Right lobe of liver (tissue), 6 donors: ENCODE results near the gene ZMPSTE24. TPM values are rescaled to one million over a fixed set of nuclear protein-coding genes. Genes with fewer than 3 reads are reported as not detected.
"Not testable (repeated sequence)": the region's sequence is repeated elsewhere in the genome, so short reads cannot be mapped to it uniquely, and the experiment has no call there.

Source experiments
- ATAC-seq, 4 donors: fragments of 200-7000 bp; cut with Tn5 transposase; one replicate each; pipeline ENCODE4 v1.9.1; 2020; ENCODE audit warnings: mild to moderate bottlenecking in 4 of 4, moderate library complexity in 4 of 4
- DNase-seq, 3 donors: peaks; one replicate each; pipeline ENCODE4 v3.0.0-alpha.2; 2020
- H3K27ac ChIP-seq, 3 donors: fragments of 200-600 bp; one replicate each; pipeline ENCODE4 v1.8.0; 2022
- H3K27me3 ChIP-seq, 2 donors: fragments of 200-600 bp; one replicate each; pipeline ENCODE4 v1.8.0; 2022
- H3K36me3 ChIP-seq, 4 donors: fragments of 200-600 bp; sonication (generic) in 1 of 4; one replicate each; pipeline versions ENCODE4 v1.5.1 to v1.8.0; 2017 to 2022; ENCODE audit warnings: control low read depth in 1 of 4
- H3K4me1 ChIP-seq, 4 donors: fragments of 200-600 bp; sonication (generic) in 1 of 4; one replicate each; pipeline versions ENCODE4 v1.5.1 to v1.8.0; 2017 to 2022; ENCODE audit warnings: control low read depth in 1 of 4
- H3K4me3 ChIP-seq, 3 donors: fragments of 200-600 bp; one replicate each; pipeline ENCODE4 v1.8.0; 2022
- H3K9me3 ChIP-seq, 4 donors: fragments of 200-600 bp; sonication (generic) in 1 of 4; one replicate each; pipeline versions ENCODE4 v1.5.1 to v1.8.0; 2017 to 2022; ENCODE audit warnings: control low read depth in 1 of 4
- POLR2A ChIP-seq: fragments of 450-650 bp; IDR thresholded peaks from one replicate; pipeline ENCODE4 v1.6.1; 2017; ENCODE audit warnings: antibody characterized with exemption, mild to moderate bottlenecking
- WGBS: methylation state at CpG from one replicate; pipeline ENCODE4 v1.1.6; 2018; ENCODE audit warnings: low coverage, low lambda C conversion rate; ENCODE audit not compliant: insufficient coverage; ENCODE audit errors: missing lambda C conversion rate; 5-methylcytosine and 5-hydroxymethylcytosine counted together
- intact Hi-C, 2 donors: fragments of 100-400 bp; cut with DNase I; formaldehyde crosslinking; loops; one replicate each; pipeline versions ENCODE4 v1.11.2 to v1.14.1; 2022
- long read RNA-seq: library from polyadenylated mRNA; unstranded; transcript quantifications from one replicate; pipeline ENCODE4 v2.0.0, GENCODE V29; 2019
- total RNA-seq, 6 experiments: library from RNA; depleted of rRNA in 2 of 6; stranded (reverse); fragments of >200 nt in 2 of 6; fragmentation: NEBNext Ultra II Directional in 3 of 6; extraction: Animal tissue kit (Norgen Biotek cat#: 25700) in 3 of 6; gene quantifications; one replicate each; pipeline versions ENCODE4 v1.1.0 to v1.2.4, GENCODE V29; 2016 to 2023
- TF ChIP-seq, protein P1 (sequence below), 4 donors: fragments of 200-600 bp in 3 of 4; fragments of 450-650 bp in 1 of 4; IDR thresholded peaks; one replicate each; pipeline versions ENCODE4 v1.5.1 to v1.8.0; 2016 to 2022; ENCODE audit warnings: antibody characterized with exemption in 4 of 4, mild to moderate bottlenecking in 2 of 4
- donor health status: DM: no; HTN: yes; CAD: no.
- donor health status: DM: no; HTN: no; CAD: no.
- donor health status: DM: no; HTN: no; CAD: no.
- donor health status: DM: no; HTN: yes; CAD: no.
- donor health status: DM: no; HTN: yes; CAD: no.

ZMPSTE24 gene
- total RNA-seq: 10 to 100 TPM; 21.1 to 36.9 (median 27.5) TPM
- long read RNA-seq, transcript ZMPSTE24-201 (10 exons, 3,108 nt): major isoform, 5 of 5 reads
- long read RNA-seq, partial matches to known transcripts: 0 of 5 reads
- long read RNA-seq, other reads (novel, unspliced or antisense): 0 of 5 reads

DNA sequence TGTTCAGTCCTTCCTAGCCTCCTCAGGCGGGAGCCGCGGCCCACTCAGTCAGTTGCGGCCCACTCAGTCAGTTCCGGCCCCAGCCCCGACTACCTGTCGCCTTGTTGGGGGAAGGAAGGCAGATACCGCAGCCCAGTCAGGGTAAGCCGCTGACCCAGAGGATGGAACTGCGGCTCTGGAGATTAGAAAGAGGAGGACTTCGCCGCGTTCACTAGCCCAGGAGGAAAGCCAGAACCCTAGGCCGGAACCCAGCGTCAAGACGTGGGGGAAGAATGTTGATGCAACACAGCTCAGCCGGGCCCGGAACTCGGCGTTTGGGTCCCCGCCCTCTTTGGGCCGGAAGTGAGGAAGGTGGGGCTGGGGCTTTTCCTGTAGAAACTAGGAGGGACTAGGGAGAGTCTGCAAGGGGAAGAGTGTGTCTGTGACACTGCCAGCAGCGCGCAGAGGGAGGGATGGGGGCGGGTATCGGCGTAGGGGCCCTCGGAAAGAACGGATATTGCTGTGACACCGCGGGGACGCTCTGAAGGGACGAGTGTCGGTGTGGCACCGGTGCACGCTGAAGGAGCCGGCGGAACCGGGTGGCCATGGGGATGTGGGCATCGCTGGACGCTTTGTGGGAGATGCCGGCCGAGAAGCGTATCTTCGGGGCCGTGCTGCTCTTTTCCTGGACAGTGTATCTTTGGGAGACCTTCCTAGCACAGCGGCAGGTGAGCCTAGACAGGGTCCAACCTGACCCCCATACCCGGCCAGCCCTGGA, at the start of gene ZMPSTE24:
TSS of gene ZMPSTE24 (plus strand) at position 549 of the 757 bp plus-strand sequence. CDS start at position 585, 36 bp downstream.
- Histone ChIP-seq H3K27ac (peak within 1 kb of the TSS; percentile 85 to 96 (median 91)), H3K36me3 (peaks cover 0 to 23% (median 9%) of the 10 kb centered on the region in 4 donors), H3K4me3 (peak within 1 kb of the TSS; percentile 88 to 95 (median 90)), H3K4me1 (peaks cover 0 to 14% (median 3%) of the 10 kb centered on the region in 4 donors), H3K27me3 (no peaks in the 10 kb centered on the region), H3K9me3 (no peaks in the 10 kb centered on the region)
- ATAC-seq (peak; percentile 99), DNase-seq (peak; percentile 93 to 97 (median 97))
- intact Hi-C loops: no loop called here
- peak; percentile 50 for TF ChIP-seq POLR2A
- TF ChIP-seq, protein P1, sequence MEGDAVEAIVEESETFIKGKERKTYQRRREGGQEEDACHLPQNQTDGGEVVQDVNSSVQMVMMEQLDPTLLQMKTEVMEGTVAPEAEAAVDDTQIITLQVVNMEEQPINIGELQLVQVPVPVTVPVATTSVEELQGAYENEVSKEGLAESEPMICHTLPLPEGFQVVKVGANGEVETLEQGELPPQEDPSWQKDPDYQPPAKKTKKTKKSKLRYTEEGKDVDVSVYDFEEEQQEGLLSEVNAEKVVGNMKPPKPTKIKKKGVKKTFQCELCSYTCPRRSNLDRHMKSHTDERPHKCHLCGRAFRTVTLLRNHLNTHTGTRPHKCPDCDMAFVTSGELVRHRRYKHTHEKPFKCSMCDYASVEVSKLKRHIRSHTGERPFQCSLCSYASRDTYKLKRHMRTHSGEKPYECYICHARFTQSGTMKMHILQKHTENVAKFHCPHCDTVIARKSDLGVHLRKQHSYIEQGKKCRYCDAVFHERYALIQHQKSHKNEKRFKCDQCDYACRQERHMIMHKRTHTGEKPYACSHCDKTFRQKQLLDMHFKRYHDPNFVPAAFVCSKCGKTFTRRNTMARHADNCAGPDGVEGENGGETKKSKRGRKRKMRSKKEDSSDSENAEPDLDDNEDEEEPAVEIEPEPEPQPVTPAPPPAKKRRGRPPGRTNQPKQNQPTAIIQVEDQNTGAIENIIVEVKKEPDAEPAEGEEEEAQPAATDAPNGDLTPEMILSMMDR (IDR thresholded peaks at IDR 0.05): no peak
- 2% methylated on average over 23 of the region's 48 CpGs for WGBS

DNA sequence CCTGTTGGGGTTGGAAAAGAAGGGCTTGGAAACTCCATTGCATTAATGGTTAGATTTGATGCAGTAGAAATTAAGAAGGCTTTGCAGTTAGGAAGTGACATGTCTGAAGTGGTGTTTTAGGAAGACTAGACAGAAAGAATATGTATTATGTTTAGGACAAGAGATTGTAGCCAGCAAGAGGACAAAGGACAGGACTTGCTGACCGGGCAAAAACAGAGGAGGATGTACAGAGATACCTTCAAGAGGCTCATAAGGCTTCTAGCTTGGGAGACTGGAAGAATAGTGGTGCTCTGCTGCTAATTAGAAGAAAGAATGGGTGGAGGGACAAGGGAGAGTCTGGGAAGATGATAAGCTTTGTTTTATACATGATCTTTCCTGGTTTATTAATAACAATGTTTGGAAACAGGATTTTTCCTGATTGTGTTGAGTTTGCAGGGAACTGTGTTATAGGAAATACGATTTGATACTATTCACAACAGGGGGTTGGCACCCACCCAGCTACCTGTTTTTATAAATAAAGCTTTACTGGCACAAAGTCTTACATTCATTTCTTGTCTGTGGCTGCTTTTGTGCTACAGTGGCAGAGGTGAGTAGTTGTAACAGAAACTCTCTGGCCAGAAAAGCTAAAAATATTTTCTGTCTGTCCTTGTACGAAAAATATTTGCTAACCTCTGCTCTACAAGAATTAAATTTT, 47.4 kb upstream of the ZMPSTE24 start:
- DNase-seq: no peak
- Histone ChIP-seq H3K27me3 (no peaks in the 10 kb centered on the region), H3K4me3 (no peak overlapping the region), H3K4me1 (no peaks in the 10 kb centered on the region), H3K27ac (no peak overlapping the region), H3K36me3 (peaks cover 0 to 6% (median 3%) of the 10 kb centered on the region in 4 donors), H3K9me3 (no peaks in the 10 kb centered on the region)
- ATAC-seq: no peak
- WGBS: 78% methylated on average over 3 of the region's 3 CpGs
- intact Hi-C loops: no loop called here
- TF ChIP-seq, protein P1 (IDR thresholded peaks at IDR 0.05): no peak
- TF ChIP-seq POLR2A: no peak

DNA sequence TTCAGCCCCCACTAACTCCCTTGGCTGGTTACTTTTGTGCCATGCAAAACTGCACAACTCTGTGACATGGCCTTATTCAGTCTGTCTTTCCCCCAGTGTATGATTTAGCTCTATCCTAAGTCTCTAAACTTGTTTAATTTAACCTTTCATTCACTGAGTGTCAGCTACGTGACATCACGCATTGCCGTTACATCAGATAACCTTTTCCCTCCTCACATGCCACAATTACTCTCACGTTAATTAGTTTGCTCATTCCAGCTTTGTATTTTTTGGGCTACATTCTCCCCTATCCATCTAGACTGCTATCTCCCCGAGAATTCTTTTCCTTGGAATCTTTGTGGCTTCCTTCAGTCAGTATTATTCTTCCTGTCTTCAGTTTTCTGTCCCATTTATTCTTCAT, 39.7 kb upstream of the ZMPSTE24 start:
- TF ChIP-seq POLR2A: no peak
- TF ChIP-seq, protein P1 (IDR thresholded peaks at IDR 0.05): no peak
- H3K36me3 ChIP-seq: peaks cover 0 to 3% (median 0%) of the 10 kb centered on the region in 4 donors
- no peak overlapping the region for H3K27ac ChIP-seq
- no peaks in the 10 kb centered on the region for H3K4me1 ChIP-seq
- DNase-seq (no peak), ATAC-seq (no peak)
- intact Hi-C loops: no loop called here
- 90% methylated on average over 5 of the region's 5 CpGs for WGBS
- H3K27me3 ChIP-seq: no peaks in the 10 kb centered on the region
- H3K4me3 ChIP-seq: no peak overlapping the region
- no peaks in the 10 kb centered on the region for H3K9me3 ChIP-seq

DNA sequence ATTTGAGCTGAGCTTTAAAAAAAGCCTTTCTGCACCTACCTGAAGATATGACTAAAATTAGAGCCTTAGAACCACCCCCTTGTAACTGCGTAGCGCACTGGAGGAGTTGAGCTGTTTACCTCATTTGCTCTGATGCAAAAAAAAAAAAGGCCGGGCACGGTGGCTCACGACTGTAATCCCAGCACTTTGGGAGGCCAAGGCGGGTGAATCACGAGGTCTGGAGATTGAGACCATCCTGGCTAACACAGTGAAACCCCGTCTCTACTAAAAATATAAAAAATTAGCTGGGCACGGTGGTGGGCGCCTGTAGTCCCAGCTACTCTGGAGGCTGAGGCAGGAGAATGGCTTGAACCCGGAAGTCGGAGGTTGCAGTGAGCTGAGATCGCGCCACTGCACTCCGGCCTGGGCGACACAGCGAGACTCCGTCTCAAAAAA, 36.5 kb upstream of the ZMPSTE24 start:
- intact Hi-C loops, H3K4me1 ChIP-seq, H3K27me3 ChIP-seq, H3K27ac ChIP-seq, ATAC-seq, DNase-seq, H3K36me3 ChIP-seq, H3K9me3 ChIP-seq, H3K4me3 ChIP-seq: not testable (repeated sequence)
- 97% methylated on average over 16 of the region's 18 CpGs for WGBS
